Measurements from ENCODE around the gene AFF1.

DNA sequence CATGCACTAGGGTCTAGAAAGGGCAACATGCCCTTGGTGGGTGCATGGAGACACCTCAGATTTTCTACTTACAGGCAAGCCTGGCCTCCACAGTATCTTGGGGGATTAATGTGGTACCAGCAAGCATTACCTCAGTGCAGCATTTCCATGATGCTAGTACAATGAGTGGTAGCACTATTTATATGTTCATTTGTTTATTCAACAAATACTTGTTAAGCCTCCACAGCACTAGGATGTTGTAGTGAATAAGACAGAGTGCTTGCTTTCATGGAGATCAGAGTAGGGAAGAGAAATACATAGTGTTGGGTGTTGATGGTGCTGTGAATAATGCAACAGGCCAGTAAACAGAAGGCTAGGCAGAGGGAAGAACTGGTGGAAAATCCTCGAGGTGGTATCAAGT, 152.2 kb downstream of the AFF1 start:
- no peak for TF ChIP-seq REST (IDR thresholded peaks at IDR 0.05; ENCODE audit: insufficient read depth in 1 of 2, low read depth in 2 of 2, low read length in 2 of 2)
- no peak for TF ChIP-seq POLR2AphosphoS5 (IDR thresholded peaks at IDR 0.05; ENCODE audit: low read depth, low read length)
- TF ChIP-seq TAF1 (IDR thresholded peaks at IDR 0.05; ENCODE audit: borderline replicate concordance, insufficient read depth, low read length), result no peak
- no peak for TF ChIP-seq SIN3A (IDR thresholded peaks at IDR 0.05; ENCODE audit: borderline replicate concordance, insufficient read depth, low read length)

Measured in PFSK-1 (cell line).